PC-9 (cell line): Measurements from ENCODE around the gene MLANA. TPM values are rescaled to one million over a fixed set of nuclear protein-coding genes. Genes with fewer than 3 reads are reported as not detected.

Experiments used
- BruUV-seq: library from RNA; stranded (reverse); fragments of 400-500 nt; replicated peaks from 2 replicates; lab custom pipeline; 2021; lab: Mats Ljungman, UMichigan
- CTCF ChIA-PET: fragments of 300-600 bp; sonication (Branson Sonifier 250); formaldehyde crosslinking; loops from one replicate; lab custom pipeline; 2022; ENCODE audit warnings: antibody characterized with exemption; lab: Charles Lee
- POLR2A ChIA-PET: fragments of 300-600 bp; sonication (Branson Sonifier 250); formaldehyde crosslinking; loops from one replicate; lab custom pipeline; 2022; ENCODE audit warnings: antibody characterized with exemption; ENCODE audit not compliant: unreplicated experiment; lab: Charles Lee
- DNase-seq, 2 experiments: peaks; one replicate each; pipeline versions ENCODE4 v3.0.0 to v3.0.0-alpha.2; 2015 to 2022; ENCODE audit warnings: mixed read lengths in 1 of 2
- H2AFZ ChIP-seq: fragments of 200-600 bp; sonication (generic); 2 replicates; pipeline ENCODE4 v1.8.1; 2017; ENCODE audit warnings: antibody characterized with exemption
- H3F3A ChIP-seq: fragments of 200-600 bp; sonication (generic); 2 replicates; pipeline ENCODE4 v1.8.1; 2017; ENCODE audit warnings: antibody characterized with exemption, mild to moderate bottlenecking, low read depth; ENCODE audit not compliant: insufficient read depth
- H3K27ac ChIP-seq: fragments of 200-600 bp; sonication (generic); 2 replicates; pipeline ENCODE4 v1.6.1; 2016; ENCODE audit warnings: mixed run types
- H3K27me3 ChIP-seq: fragments of 200-600 bp; sonication (generic); 2 replicates; pipeline ENCODE4 v1.6.1; 2016; ENCODE audit warnings: low read depth, mixed run types; ENCODE audit not compliant: insufficient read depth
- H3K36me3 ChIP-seq: fragments of 200-600 bp; sonication (generic); 2 replicates; pipeline ENCODE4 v1.6.1; 2016; ENCODE audit warnings: low read depth, mixed run types
- H3K4me1 ChIP-seq: fragments of 200-600 bp; sonication (generic); replicated peaks from 2 replicates; pipeline ENCODE4 v1.6.1; 2016; ENCODE audit warnings: mixed run types; ENCODE audit not compliant: insufficient read depth
- H3K4me2 ChIP-seq: fragments of 200-600 bp; sonication (generic); 2 replicates; pipeline ENCODE4 v1.6.1; 2017; ENCODE audit warnings: mixed run types
- H3K4me3 ChIP-seq: fragments of 200-600 bp; sonication (generic); 2 replicates; pipeline ENCODE4 v1.6.1; 2016; ENCODE audit warnings: mixed run types
- H3K79me2 ChIP-seq: fragments of 200-600 bp; sonication (generic); 2 replicates; pipeline ENCODE4 v1.6.1; 2017; ENCODE audit warnings: low read depth, mixed run types
- H3K9me2 ChIP-seq: fragments of 200-600 bp; sonication (generic); 2 replicates; pipeline ENCODE4 v1.8.1; 2017; ENCODE audit warnings: mild to moderate bottlenecking; ENCODE audit not compliant: insufficient read depth
- H3K9me3 ChIP-seq: fragments of 200-600 bp; sonication (generic); 2 replicates; pipeline ENCODE4 v1.8.1; 2016; ENCODE audit warnings: low read depth; ENCODE audit not compliant: insufficient read depth
- H4K20me1 ChIP-seq: fragments of 200-600 bp; sonication (generic); 2 replicates; pipeline ENCODE4 v1.8.1; 2017; ENCODE audit not compliant: insufficient read depth
- CTCF ChIP-seq: fragments of 200-600 bp; sonication (generic); conservative IDR thresholded peaks from 2 replicates; pipeline ENCODE4 v1.6.1; 2017; ENCODE audit warnings: mixed run types, antibody characterized with exemption, mild to moderate bottlenecking, moderate library complexity
- EZH2 ChIP-seq: fragments of 200-600 bp; sonication (generic); IDR thresholded peaks from 2 replicates; pipeline ENCODE4 v1.8.0; 2017; ENCODE audit warnings: antibody characterized with exemption, low read depth
- intact Hi-C: fragments of 100-400 bp; cut with micrococcal nuclease; formaldehyde crosslinking; loops from one replicate; pipeline ENCODE4 v1.10.0; 2022; ENCODE audit not compliant: unreplicated experiment
- total RNA-seq: library from RNA; stranded (reverse); gene quantifications from 2 replicates; pipeline ENCODE4 v1.2.3, GENCODE V29; 2021

Gene MLANA
- total RNA-seq, 1 experiment from 2014 or later, result not detected

GRCh38 chr9:5851445-5851844, 39.2 kb upstream of the MLANA start:
- CTCF ChIA-PET, result interaction anchor here (0.6 kb wide), 1 partner anchor 409 kb away, joined by 3 read pairs; no protein-coding TSS in a partner anchor

DNA sequence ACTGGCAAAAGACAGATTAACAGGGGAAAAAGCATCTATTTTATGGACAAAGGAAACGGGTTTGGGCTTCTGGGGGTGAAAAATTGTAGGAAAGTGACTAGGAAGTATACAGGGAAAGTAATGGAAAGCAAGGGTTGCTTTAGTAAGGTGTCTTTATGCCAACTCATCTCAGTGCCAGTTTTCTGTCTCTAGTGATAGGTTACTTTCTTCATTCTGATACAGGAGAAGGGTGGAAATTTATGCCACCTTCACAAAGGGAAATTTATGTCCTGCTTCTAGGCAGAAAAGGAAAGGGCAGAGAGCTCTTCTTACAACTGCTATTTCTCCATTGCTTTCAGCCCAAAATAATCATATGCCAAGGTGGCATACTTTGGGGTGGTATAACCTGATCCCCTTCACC, 37.7 kb upstream of the MLANA start:
- peaks cover 14% of the 10 kb centered on the region; the same call in 1 of the 2 replicates for H3F3A ChIP-seq
- no peaks in the 10 kb centered on the region for H3K27me3 ChIP-seq
- TF ChIP-seq CTCF (no peak), EZH2 (no peak)
- ChIA-PET CTCF (no interaction called here), POLR2A (no interaction called here)
- no peak for DNase-seq
- no peak overlapping the region for H2AFZ ChIP-seq
- no peaks in the 10 kb centered on the region for H3K79me2 ChIP-seq
- H3K27ac ChIP-seq, result peak overlapping the region; percentile 86; the same call in 1 of the 2 replicates
- H3K4me2 ChIP-seq, result no peak overlapping the region
- BruUV-seq, result no TSS peak
- H3K36me3 ChIP-seq, result no peaks in the 10 kb centered on the region
- H3K4me1 ChIP-seq, result peaks cover 38% of the 10 kb centered on the region
- H3K9me2 ChIP-seq, result no peaks in the 10 kb centered on the region
- no peak overlapping the region for H3K4me3 ChIP-seq
- intact Hi-C loops, result no loop called here
- H3K9me3 ChIP-seq, result no peaks in the 10 kb centered on the region
- no peaks in the 10 kb centered on the region for H4K20me1 ChIP-seq

More at GRCh38 chr9:5851445-5851844, 39.2 kb upstream of the MLANA start:
- peak in 1 of 2 experiments; percentile 89 for DNase-seq
- POLR2A ChIA-PET, result interaction anchor here (0.7 kb wide), 1 partner anchor 13 kb away, joined by 3 read pairs; no protein-coding TSS in a partner anchor
- no peaks in the 10 kb centered on the region for H3K9me3 ChIP-seq
- H3K27ac ChIP-seq, result peak overlapping the region; percentile 86
- no peak overlapping the region for H2AFZ ChIP-seq
- no peaks in the 10 kb centered on the region for H4K20me1 ChIP-seq
- no peaks in the 10 kb centered on the region for H3K36me3 ChIP-seq
- peak overlapping the region; percentile 57 for H3K4me2 ChIP-seq
- no peaks in the 10 kb centered on the region for H3K27me3 ChIP-seq
- no peaks in the 10 kb centered on the region for H3K79me2 ChIP-seq
- H3F3A ChIP-seq, result peaks cover 22% of the 10 kb centered on the region
- intact Hi-C loops, result no loop called here
- H3K9me2 ChIP-seq, result no peaks in the 10 kb centered on the region
- BruUV-seq, result no TSS peak
- TF ChIP-seq CTCF (no peak), EZH2 (no peak)
- H3K4me1 ChIP-seq, result peaks cover 48% of the 10 kb centered on the region
- no peak overlapping the region for H3K4me3 ChIP-seq

- Histone ChIP-seq H3K79me2 (no peaks in the 10 kb centered on the region), H2AFZ (no peak overlapping the region), H3K36me3 (no peaks in the 10 kb centered on the region), H3K27ac (no peak overlapping the region), H4K20me1 (no peaks in the 10 kb centered on the region), H3K4me2 (no peak overlapping the region), H3K27me3 (no peaks in the 10 kb centered on the region), H3F3A (peaks cover 14% of the 10 kb centered on the region; the same call in 1 of the 2 replicates), H3K9me3 (no peaks in the 10 kb centered on the region), H3K4me3 (no peak overlapping the region), H3K9me2 (no peaks in the 10 kb centered on the region), H3K4me1 (peaks cover 38% of the 10 kb centered on the region)
- intact Hi-C loops, result no loop called here
- CTCF ChIA-PET, result no interaction called here
- no peak for TF ChIP-seq EZH2
- no peak for TF ChIP-seq CTCF
- no peak for DNase-seq
- BruUV-seq, result no TSS peak
- POLR2A ChIA-PET, result no interaction called here
Observed at GRCh38 chr9:5853617-5854016, 37.1 kb upstream of the MLANA start.
